NCI-H1436 (cell line): ENCODE results near the gene GPC1.

Experiments used
- DNase-seq: peaks from one replicate; lab custom pipeline; 2025; lab: John Stamatoyannopoulos, UW

Gene GPC1

DNA sequence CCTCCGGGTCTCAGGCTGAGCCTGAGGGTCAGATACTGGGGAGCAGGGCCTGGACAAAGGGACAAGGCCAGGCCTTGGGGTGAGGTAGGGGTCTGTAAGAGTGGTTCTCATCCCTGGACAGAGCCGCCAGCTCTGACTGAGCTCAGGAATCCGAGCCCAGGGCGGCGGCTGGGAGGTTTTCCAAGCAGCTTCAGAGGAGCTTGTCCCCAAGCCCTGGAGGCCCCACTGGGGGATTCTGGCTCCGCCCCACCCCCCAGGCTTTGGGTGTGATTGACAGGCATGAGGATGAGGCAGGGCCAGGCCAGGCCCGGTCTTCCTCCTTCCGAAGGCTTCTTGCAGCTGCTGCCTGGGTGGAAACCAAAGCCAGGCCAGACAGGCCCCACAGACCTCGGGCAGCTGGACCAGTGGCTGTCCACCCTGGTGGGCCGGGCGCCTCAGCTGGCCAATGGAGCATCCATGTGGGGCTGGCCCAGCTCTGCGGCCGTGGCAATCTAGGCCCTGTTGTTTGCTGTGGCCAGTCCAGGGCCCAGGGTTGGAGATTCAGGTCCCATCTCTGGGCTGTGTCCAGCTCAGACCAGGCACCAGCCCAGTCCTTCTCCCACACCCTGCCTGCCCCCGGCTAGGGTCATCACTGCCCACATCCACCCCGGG, 23.1 kb upstream of the GPC1 start:
- DNase-seq: no peak

DNA sequence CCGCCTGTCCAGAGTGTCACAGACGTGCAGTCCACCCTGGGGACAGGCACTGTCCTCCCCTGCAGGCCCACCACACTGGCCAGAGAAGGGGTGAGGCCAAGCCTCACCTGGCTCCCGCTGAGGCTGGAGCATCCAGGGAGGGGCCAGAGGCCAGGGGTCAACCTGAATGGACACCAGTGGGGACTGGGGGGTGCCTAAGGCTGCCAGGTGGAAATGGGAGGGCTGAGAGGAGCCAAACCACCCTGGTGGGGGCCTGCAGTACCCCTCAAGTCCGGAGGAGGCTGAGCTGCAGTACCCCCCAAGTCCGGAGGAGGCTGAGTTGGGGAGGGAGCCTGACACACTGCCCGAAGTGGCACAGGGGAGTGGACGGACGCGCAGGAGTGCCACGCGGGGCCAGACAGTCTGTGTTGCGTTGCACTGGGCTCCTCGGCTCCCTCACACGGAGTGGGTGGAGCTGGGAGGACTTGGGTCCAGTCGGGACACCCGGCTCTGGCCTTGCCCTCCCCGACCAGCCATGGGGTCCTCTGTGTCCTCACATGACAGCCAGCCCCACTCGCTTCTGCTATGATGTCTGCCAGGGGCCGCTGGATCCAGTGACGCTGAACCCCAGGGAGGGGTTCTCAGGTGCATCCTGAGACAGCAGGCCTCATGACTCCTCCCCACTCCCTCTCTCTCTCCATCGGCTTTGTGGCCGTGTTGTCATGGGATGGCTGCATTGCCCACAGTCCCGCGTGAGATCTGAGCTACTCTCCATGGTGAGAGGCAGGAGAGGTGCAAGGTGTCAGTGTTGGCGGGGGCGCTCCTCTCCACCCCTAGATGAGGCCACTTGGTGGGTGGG, 22.3 kb upstream of the GPC1 start:
- no peak for DNase-seq

DNA sequence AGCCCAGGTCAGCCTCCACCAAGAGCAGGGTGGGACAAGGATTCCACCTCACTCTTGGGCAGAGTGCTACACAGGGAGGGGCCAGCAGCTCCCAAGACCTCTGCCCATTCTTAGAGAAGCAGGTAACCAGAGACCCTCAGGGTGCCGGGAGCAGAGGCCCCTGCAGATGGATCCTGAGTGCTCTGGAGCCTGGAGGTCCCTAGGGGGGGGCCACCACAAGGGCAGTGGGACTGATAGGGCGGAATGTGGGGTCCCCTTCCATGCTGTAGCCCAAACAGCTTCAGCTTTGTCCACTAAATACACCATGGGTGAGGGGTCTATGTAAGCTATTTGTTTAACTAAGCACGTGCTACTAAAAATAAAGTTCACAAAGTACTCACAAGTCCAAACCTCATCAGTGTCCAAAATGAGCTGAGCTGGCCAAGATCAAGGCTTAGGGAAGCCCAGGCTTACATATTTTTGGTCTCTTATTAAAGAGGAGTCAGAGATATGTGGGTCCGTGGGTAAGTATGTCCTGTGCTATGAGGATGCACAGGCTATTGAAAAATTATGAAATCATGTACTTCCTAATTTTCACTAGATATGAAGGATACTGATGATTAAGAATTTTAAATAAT, 21.5 kb upstream of the GPC1 start:
- no peak for DNase-seq

DNA sequence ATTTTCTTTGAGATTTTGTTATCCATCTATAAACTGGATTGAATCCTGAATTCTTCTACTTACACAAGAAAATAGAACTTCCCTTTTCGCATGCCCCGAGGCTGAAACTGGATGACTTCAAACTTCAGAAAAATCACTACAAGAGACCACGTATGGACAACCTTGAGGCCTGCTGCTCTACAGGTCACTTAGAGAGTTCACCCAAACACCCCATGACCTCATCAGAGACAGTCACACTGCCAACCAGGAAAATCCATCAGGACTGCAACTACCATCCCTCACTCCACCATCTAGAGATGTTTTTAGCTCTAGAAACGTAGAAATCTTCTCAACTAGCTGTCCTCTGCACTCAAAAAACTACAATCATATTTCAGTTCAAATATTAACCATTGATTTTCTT, 18.6 kb upstream of the GPC1 start:
- DNase-seq: no peak

DNA sequence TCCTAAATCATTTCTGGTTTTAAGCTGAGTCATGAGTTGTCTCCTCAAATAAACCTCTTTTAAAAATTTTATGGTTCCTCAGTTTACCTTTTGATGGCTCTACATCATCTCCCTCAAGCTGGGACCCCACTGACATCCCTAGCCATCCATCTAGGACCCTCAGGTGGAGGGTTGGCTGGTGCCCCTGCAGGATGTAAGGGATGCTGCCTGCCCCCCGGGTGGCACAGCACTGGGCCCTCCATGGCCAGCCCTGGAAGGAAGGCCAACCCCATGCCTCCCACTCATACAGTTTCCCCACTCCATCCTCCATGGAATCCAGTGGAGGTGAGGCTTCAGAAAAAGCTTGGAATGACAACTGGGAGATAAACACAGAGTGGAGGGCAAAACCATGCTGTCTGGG, 17.2 kb upstream of the GPC1 start:
- DNase-seq: no peak

DNA sequence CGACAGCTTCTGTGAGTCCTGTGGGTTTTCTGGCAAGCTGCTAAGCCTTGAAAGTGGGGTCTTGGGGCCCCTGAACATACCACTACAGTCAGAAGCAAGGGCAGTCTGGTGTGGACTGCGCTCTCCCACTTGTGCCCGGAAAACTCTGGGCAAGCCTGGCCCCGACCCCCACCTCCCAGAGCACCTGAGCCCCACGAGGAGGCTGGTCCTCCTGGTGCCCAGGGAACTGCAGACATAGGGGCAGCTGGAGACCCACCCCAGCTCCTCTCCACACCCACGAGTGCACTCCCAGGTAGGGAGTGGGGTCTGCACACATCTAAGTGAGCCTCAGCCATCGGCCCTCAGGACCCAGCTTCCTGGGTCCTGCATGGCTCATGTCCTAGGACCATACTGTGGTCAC, 16.2 kb upstream of the GPC1 start:
- no peak for DNase-seq

DNA sequence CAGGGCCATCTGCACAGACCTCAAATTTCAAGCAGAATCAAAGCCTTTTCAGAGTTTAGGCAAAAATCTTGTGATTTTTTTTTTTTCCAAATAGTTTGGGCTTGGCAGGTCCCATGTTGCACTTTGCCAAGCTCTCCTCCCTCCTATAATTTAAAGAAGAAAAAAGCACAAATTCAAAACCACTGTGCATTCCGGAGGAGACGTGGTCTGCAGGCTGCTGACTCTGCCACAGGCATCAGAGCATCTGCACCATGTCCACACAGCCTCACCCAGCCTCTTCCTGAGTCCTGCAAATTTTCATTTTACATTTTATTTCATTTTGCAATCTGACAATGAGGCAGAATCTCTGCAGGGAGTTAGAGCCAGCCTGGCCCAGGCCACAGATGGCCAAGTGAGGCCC, 15.7 kb upstream of the GPC1 start:
- no peak for DNase-seq

DNA sequence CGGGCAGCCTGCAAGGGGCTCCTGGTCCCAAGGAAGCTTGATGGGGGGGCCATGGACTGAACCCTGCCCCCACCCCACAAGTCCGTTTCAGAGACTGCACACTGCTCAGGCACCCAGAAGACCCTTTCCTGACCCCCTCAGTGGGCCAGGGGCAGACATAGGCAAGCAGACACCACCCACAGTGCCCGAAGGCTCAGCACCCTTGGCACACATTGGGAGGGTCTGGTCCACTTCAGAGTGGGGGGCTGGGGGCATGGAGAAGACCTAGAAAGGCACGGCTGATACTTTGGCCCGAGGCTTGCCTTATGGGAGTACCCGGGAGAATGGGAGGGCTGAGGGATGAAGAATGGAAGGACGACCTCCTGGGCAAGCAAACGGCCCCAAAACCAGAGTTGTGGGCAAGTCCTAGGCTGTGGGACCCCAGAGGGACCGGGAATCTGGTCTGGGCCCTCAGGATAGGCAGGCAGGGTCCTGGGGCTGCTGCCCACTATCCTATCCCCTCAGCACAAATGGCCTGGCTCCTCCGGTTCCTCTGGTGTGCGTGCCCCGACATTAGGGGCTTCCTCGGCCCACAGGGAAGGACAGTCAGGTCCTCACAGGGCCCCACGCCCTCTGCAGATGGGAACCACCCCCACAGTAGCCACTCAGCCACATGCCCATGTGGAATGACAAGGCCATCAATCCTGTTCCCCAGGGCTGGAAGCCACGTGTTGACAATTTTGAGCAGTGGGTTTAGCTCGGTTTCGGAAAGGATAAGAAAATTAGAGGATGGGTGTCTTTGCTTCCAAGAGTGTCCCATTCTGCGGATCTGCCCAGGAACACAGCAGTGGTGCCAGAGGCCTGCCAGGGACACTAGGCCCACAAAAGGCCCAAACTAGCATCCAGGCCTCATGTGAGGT, 15.0 kb upstream of the GPC1 start:
- DNase-seq: no peak

DNA sequence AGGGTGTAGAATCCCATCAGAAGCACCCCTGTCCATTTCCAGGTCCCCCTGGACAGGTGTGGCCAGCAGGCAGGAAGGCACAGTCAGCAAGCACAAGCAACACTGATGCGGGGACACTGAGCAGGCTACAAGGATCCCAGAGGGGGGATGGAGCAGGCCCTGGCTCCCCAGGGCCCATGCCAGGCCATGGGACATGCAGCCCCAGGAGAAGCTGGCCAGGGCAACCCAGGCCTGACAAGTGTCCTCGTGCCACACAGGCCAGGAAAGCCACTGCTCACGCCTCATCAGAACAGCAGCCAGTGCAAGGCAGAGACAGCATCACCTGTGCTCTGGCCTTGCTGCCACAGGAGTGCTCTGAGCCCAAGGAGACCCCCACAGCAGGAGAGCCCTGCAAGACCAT, 14.1 kb upstream of the GPC1 start:
- DNase-seq: no peak

DNA sequence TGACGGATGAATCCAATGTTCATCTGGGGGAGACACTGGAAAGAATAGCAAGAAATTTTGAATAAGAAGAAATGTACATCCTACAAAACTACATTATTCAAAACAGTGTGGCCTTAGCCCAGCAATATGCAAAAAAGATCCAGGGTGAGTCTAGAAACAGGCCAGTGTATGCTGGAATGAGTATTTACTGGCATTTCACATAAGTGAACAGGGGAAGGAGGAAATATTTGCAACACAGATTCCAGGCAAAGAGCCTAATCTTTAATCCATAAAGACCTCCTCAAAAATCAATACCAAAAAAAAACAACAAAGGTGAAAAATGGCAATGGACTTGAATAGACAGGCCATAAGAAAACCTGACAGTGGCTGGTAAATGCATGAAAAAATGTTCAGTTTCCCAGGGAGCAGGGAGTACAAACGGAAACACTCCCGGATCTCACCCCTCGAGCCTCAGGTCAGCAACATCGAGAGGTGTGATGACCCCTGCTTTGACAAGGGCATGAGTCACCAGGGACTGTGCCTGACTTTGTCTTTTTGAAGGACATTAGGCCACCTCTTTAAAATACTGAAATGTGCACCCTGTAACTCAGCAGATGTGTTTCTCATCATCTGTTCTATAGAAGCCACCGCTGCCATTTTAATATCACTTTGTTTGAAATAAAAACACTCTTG, 12.7 kb upstream of the GPC1 start:
- no peak for DNase-seq

DNA sequence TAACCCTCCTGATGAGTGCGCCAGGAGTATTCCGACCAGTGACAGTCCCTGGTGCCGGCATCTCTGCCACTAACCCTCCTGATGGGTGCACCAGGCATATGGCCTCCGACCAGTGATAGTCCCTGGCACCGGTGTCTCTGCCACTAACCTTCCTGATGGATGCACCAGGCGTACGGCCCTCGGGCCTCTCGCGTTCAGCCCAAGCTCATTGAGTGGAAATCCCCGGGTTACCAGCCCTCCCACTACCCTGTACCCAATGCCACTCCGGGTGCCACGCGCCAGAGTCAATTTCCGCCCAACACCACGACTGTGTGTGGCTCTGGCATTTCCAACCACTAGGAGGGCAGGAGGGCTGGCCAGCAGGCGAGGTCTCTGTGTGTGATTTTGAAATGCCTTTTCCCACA, 11.7 kb upstream of the GPC1 start:
- no peak for DNase-seq

DNA sequence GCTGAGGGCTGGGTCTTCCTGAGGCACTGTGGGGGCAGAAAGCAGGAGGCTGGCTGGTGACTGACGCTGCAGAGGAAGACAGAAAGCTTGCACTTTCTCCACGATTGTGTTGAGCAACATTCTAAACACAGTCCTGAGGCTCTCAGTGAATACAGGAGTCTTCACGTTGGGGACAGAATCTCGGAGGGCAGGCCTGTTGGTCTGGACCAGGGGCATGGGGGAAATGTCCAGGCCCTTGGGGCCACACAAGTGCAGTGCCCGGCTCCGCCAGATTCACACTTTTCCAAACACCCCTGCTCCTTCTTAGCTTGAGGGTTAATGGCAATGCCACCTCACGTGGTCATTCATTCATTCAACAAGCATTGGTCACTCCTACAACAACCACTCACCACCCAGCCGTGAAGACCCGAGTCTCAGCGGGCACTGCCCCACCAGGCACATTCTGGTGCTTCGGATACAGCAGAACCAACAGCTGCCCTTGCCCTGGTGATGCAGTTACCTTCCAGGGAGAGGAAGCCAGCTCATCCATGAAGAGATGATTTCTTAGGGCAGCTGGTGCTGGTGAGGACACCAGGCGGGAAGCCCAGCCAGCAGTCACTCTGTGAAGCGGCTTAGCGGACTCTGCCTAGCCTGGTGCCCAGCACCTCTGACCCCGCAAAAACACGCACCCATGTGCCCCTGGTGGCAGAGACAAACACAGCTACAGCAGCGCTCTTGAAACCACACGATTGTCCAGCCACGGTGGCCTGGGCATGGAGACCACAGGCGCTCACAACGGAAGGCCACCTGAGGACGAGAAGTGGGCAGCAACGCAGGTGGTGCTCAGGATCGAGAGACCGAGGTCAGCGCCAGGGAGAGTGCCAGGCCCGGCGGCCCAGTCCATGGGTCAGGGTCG, 10.9 kb upstream of the GPC1 start:
- DNase-seq: no peak

DNA sequence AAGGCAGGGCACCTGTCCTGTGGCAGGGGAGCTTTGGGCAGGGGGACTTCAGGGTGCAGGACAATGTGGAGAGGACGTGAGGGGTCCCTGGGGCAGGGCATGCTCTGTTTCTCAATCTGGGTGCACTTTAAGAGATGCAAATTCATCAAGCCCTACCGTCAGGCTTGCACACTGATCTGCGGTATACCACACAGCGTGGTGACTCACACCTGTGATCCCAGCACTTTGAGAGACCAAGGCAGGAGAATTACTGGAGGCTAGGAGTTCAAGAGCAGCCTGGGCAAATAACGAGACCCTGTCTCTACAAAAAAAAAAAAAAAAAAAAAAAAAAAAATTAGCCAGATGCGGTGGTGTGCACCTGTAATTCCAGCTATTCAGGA, 10.2 kb upstream of the GPC1 start:
- DNase-seq: no peak

DNA sequence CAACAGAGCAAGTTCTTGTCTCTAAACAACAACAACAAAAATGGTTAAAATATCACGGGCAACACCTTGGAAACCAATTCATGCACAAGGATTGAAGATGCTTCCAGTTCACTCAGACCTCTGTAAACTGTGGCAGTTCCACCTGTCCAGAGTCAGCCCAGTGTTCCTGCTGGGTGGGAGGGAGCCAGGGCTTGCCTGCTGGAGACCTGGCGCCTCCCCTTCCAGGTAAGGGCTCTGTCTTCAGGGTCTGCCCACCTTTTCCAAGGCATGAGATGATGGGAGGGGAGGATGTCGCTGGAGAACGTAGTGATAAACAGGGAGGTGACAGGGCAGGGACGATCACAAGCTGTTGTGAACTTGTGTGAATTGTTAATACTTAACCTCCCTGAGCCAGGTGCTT, 9.8 kb upstream of the GPC1 start:
- DNase-seq: no peak

DNA sequence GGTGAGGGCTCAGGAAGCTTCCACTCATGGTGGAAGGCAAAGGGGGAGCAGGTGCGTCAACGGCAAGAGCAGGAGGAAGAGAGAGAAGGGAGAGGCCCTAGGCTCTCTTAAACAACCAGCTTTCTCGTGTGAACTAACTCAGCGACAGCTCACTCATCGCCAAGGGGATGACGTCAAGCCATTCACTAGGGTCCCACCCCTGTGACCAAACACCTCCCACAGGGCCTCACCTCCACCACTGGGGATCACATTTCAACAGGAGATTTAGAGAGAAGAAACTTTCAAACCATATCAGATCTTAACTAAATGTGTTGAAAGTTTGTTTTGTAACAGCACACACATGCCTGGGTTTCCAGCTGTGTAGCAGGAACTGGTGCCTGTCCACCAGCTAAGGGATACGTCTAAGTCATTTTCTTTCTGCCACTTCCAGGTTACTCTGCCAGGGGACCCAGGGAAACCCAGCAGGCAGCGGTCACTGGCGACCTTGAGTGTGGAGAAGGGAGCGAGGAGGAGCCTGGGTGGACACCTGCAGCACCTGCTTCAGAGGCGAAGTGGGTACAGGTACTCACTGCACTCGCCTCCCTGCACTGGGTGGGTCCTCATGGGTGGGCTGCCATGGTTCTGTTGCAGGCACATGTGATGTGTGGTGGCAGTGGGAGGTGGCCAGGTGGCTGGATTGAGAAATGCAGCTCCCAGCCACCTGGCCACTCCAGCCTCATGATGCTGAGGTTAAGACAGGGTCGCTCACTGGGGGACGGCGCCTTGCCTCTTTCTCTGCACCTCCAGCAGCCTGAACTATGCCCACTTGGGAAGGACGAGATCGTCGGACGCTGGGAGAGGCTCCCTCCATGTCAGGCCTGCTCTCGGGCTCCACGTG, 8.4 kb upstream of the GPC1 start:
- no peak for DNase-seq

DNA sequence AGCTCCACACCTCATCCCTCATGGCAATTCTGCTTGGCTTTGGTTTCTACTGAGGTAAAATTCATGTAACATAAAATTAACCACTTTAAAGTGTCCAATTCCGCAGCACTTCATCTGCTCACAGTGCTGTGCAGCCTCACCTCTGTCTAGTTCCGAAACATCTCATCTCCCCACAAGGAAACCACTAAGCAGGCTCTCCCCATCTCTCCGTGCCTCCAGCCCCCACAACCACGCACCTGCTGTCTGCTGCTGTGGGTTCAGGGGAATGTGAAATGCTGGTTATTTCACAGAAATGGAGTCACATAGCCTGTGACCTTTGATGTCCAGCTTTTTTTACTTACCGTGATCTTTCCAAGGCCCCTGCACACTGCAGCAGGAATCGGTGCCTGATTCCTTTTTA, 7.7 kb upstream of the GPC1 start:
- DNase-seq: no peak

DNA sequence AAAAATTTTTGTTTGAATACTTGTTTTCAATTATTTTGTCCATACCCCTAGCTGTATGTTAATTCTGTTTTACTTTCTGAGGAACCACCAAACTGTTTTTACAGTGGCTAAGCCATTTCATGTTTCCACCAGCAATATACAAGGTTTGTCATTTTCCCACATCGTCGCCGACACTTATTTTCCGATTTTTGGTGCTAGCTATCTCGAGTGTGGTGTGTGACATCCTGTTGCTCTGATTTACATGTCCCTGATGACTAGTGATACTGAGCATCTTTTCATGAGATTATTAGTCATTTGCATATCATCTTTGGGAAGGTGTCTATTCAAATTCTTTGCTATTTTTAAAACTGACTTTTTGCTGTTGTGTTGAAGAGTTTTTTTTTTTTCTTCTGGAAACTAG, 7.2 kb upstream of the GPC1 start:
- DNase-seq: no peak

DNA sequence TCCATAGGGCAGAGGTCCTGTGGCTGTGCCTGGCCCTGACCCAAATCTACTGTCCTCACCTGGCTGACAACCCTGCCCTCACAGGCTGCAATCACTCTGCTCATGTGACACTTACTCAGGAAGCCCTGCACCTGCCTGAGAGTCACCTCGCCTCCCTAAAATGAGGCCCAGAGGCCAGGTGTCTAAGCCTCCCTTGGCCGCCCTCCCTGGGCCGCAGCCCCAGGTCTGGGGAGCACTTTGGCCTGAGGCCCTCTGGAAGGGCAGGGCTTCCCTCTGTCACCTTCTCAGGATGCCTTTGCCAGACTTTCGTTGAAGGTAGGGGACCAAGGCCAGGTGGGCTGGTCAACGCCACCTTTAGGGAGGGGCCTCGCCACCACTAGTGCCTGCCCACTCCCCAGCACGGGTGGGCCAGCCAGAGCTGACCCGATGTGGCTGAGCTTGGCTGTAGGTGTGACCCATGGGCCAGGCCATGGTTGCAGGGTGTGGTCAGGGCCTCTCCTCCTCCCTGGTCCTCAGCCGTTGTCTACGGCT, 6.1 kb upstream of the GPC1 start:
- DNase-seq: no peak

DNA sequence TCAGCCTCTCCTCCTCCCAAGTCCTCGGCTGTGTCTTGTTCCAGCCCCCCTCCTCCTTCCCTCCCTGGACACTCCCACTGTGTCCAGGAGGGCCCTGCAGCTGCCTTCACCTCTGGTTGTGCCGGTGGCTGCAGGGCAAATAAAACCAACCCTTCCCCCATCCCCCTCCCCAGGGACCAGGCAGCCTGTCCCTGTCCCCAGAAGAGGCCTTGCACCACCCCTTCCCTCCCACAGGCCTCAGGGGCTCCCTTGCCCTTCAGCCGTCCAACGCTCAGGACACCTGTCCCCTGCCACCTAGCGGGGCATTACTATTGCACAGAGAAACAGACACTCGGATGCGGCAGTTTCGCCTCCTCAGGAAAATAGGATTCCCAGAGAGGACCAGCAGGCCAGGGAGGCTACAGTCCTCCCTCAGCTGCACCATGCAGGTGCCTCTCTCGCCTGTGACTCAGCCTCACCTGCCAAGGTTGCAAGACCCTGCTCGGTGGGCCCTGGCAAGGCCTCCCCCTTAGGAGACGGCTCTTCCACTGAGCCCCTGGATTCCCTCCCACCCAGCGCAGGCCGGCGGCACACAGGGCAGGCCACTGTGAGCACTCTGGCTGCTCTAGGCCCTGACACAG, 5.5 kb upstream of the GPC1 start:
- no peak for DNase-seq
